ENCODE measurements around the gene TRPC4. TPM values are rescaled to one million over a fixed set of nuclear protein-coding genes. Genes with fewer than 3 reads are reported as not detected.

Gene TRPC4
- total RNA-seq: 0.30 and 0.32 TPM in 2 replicates

DNA sequence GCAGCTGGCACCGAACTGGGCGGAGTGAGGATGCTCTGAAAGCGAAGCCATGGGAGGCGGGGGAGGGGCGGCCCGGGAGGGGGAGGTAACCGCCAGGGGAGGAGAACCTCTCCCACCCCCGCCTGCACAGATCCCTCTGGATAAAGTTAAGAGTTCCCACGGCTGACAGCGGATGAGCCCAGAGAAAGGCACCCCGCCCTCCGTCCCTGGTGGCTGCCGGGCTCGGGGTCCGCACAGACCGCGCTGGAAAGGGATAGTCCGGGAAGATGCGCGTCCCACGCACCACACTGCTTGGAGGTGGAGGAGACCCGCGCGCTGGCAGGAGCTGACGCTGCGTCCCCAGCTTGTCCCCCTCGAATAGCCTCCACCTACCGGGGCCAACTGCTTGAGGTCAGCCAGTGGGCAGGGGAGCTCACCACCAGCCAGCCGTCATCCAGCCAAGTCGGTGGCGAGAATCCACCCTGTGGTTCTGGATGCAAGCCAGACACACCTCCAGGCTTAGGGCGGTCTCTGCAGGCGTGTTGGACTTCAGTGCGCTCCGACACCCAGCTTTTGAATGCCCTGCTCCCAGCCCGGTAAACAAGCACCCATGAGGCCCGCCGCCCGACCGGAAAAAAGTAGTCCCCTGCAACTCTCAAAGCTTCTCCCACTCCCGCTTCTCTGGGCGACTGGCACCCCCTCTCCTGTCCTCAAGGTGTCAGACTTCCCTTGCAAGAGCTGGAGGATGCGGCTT, at the start of gene TRPC4:
Gene TRPC4, minus strand, starts transcription at position 17 of the 733 bp plus-strand sequence. CDS start 86,439 bp downstream, outside the sequence.

DNA sequence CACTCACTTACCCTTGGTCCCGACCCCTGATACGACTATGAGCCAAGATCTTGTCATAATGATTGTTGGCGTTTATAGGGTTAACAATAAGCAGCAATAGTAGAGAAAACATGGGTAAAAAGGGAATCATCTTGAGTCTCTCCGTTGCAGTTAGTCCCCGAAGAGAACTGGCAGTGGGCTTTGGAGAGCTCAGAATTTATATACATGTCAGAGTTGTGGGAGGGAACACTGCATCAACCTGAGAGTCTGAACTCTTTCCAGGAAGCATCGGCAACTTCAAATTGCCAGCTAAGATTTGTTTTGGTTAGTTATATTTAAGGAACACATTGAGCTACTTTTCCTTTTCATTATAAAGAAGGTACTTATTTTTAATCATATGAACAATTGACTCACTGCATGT, 271.0 kb downstream of the TRPC4 start, which contains the start of gene POSTN:
Gene POSTN, minus strand, starts transcription at position 172 of the 400 bp plus-strand sequence. Its CDS starts 42 bp downstream, at position 130.

All from epithelial cell of umbilical artery (primary cell).